Middle frontal gyrus (tissue), 1 donor: Measurements from ENCODE around the gene SOD1.
"Not testable (repeated sequence)": the region's sequence is repeated elsewhere in the genome, so short reads cannot be mapped to it uniquely, and the experiment has no call there.

Source experiments
- DNase-seq: peaks from one replicate; pipeline ENCODE4 v3.0.0-alpha.2; 2015; ENCODE audit warnings: low spot score; ENCODE audit errors: extremely low spot score

Gene SOD1

GRCh38 chr21:31654821-31655580, 4.5 kb upstream of the SOD1 start:
- not testable (repeated sequence) for DNase-seq

- no peak for DNase-seq
Observed at GRCh38 chr21:31656199-31657095, 3.0 kb upstream of the SOD1 start.

- no peak for DNase-seq
Observed at GRCh38 chr21:31658053-31658452, 1.4 kb upstream of the SOD1 start.

GRCh38 chr21:31659286-31659535, 282 bp upstream of the SOD1 start:
- no peak for DNase-seq

- DNase-seq: no peak
Observed at GRCh38 chr21:31660259-31660565, 719 bp downstream of the SOD1 start.

GRCh38 chr21:31660591-31660990, 1.1 kb downstream of the SOD1 start:
- no peak for DNase-seq

- DNase-seq: no peak
Observed at GRCh38 chr21:31663584-31664249, 4.2 kb downstream of the SOD1 start.

- no peak for DNase-seq
Observed at GRCh38 chr21:31665397-31665796, 5.9 kb downstream of the SOD1 start.

- not testable (repeated sequence) for DNase-seq
Observed at GRCh38 chr21:31665869-31666268, 6.4 kb downstream of the SOD1 start.

- DNase-seq: no peak
Observed at GRCh38 chr21:31666445-31667010, 7.0 kb downstream of the SOD1 start.

GRCh38 chr21:31667132-31667531, 7.6 kb downstream of the SOD1 start:
- no peak for DNase-seq

GRCh38 chr21:31667639-31668038, 8.1 kb downstream of the SOD1 start:
- DNase-seq: no peak

- DNase-seq: no peak
Observed at GRCh38 chr21:31668651-31669491, 9.4 kb downstream of the SOD1 start.

GRCh38 chr21:31670070-31670469, 10.6 kb downstream of the SOD1 start:
- DNase-seq: no peak

- DNase-seq: no peak
Observed at GRCh38 chr21:31671146-31671716, 11.7 kb downstream of the SOD1 start.

- no peak for DNase-seq
Observed at GRCh38 chr21:31671931-31672330, 12.4 kb downstream of the SOD1 start.

GRCh38 chr21:31673321-31673912, 13.9 kb downstream of the SOD1 start:
- DNase-seq: no peak

- DNase-seq: no peak
Observed at GRCh38 chr21:31675318-31675717, 15.8 kb downstream of the SOD1 start.

- DNase-seq: no peak
Observed at GRCh38 chr21:31675960-31676359, 16.5 kb downstream of the SOD1 start.

- no peak for DNase-seq
Observed at GRCh38 chr21:31677047-31677446, 17.6 kb downstream of the SOD1 start.
